ENCODE results near the gene MLF1. TPM values are rescaled to one million over a fixed set of nuclear protein-coding genes. Genes with fewer than 3 reads are reported as not detected.
"Not testable (repeated sequence)": the region's sequence is repeated elsewhere in the genome, so short reads cannot be mapped to it uniquely, and the experiment has no call there.

Gene MLF1
- total RNA-seq, 1 experiment from 2014 or later = 22.3 TPM

DNA sequence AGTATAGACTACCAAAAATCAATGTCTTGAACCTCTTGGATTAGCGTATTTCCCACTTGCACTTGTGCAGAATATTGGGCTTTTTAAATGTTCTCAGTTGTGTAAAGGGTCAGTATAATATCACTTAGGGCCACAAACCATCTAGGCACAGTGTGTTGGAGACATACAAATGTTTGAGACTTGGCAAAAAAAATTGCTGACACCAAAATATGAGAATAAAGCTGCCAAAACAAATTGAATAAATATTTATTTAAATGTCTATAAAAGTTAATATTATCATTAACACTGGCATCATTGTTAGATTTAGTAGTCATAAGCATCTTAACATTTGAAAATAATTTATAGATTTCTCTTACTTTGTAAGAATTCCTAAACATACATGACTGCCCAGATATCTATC lies 30.9 kb upstream of the MLF1 start:
- TF ChIP-seq JUN (CRISPR knock-in tag; IDR thresholded peaks at IDR 0.05) = no peak
- TF ChIP-seq ZNF317 (CRISPR knock-in tag; IDR thresholded peaks at IDR 0.05; ENCODE audit: borderline replicate concordance, low read depth) = no peak
- TF ChIP-seq, protein P1, sequence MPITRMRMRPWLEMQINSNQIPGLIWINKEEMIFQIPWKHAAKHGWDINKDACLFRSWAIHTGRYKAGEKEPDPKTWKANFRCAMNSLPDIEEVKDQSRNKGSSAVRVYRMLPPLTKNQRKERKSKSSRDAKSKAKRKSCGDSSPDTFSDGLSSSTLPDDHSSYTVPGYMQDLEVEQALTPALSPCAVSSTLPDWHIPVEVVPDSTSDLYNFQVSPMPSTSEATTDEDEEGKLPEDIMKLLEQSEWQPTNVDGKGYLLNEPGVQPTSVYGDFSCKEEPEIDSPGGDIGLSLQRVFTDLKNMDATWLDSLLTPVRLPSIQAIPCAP (CRISPR knock-in tag; IDR thresholded peaks at IDR 0.05) = no peak
- no peak for TF ChIP-seq ZNF232 (CRISPR knock-in tag; IDR thresholded peaks at IDR 0.05)
- TF ChIP-seq, protein P2, sequence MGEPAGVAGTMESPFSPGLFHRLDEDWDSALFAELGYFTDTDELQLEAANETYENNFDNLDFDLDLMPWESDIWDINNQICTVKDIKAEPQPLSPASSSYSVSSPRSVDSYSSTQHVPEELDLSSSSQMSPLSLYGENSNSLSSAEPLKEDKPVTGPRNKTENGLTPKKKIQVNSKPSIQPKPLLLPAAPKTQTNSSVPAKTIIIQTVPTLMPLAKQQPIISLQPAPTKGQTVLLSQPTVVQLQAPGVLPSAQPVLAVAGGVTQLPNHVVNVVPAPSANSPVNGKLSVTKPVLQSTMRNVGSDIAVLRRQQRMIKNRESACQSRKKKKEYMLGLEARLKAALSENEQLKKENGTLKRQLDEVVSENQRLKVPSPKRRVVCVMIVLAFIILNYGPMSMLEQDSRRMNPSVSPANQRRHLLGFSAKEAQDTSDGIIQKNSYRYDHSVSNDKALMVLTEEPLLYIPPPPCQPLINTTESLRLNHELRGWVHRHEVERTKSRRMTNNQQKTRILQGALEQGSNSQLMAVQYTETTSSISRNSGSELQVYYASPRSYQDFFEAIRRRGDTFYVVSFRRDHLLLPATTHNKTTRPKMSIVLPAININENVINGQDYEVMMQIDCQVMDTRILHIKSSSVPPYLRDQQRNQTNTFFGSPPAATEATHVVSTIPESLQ (CRISPR knock-in tag; IDR thresholded peaks at IDR 0.05) = no peak
- TF ChIP-seq, protein P3, sequence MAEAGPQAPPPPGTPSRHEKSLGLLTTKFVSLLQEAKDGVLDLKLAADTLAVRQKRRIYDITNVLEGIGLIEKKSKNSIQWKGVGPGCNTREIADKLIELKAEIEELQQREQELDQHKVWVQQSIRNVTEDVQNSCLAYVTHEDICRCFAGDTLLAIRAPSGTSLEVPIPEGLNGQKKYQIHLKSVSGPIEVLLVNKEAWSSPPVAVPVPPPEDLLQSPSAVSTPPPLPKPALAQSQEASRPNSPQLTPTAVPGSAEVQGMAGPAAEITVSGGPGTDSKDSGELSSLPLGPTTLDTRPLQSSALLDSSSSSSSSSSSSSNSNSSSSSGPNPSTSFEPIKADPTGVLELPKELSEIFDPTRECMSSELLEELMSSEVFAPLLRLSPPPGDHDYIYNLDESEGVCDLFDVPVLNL (CRISPR knock-in tag; IDR thresholded peaks at IDR 0.05; ENCODE audit: borderline replicate concordance, low read depth) = no peak
- TF ChIP-seq, protein P4, sequence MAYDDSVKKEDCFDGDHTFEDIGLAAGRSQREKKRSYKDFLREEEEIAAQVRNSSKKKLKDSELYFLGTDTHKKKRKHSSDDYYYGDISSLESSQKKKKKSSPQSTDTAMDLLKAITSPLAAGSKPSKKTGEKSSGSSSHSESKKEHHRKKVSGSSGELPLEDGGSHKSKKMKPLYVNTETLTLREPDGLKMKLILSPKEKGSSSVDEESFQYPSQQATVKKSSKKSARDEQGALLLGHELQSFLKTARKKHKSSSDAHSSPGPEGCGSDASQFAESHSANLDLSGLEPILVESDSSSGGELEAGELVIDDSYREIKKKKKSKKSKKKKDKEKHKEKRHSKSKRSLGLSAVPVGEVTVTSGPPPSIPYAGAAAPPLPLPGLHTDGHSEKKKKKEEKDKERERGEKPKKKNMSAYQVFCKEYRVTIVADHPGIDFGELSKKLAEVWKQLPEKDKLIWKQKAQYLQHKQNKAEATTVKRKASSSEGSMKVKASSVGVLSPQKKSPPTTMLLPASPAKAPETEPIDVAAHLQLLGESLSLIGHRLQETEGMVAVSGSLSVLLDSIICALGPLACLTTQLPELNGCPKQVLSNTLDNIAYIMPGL (CRISPR knock-in tag; IDR thresholded peaks at IDR 0.05) = no peak
- no peak for TF ChIP-seq KAT7 (CRISPR knock-in tag; IDR thresholded peaks at IDR 0.05; ENCODE audit: borderline replicate concordance)
- no peak for TF ChIP-seq ZNF423 (CRISPR knock-in tag; IDR thresholded peaks at IDR 0.05)
- TF ChIP-seq, protein P5, sequence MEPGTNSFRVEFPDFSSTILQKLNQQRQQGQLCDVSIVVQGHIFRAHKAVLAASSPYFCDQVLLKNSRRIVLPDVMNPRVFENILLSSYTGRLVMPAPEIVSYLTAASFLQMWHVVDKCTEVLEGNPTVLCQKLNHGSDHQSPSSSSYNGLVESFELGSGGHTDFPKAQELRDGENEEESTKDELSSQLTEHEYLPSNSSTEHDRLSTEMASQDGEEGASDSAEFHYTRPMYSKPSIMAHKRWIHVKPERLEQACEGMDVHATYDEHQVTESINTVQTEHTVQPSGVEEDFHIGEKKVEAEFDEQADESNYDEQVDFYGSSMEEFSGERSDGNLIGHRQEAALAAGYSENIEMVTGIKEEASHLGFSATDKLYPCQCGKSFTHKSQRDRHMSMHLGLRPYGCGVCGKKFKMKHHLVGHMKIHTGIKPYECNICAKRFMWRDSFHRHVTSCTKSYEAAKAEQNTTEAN (CRISPR knock-in tag; IDR thresholded peaks at IDR 0.05) = no peak
- no peak for TF ChIP-seq TP53 (CRISPR knock-in tag; IDR thresholded peaks at IDR 0.05)
- no peak for TF ChIP-seq FOXK1 (CRISPR knock-in tag; IDR thresholded peaks at IDR 0.05)
- ChIA-PET CTCF (interaction anchor here (2.6 kb wide), 1 partner anchor 104 kb away, joined by 10 read pairs; the partner anchor contains the start of gene GFM1), POLR2A (no interaction called here)
- H3K4me1 Mint-ChIP-seq = no peaks in the 10 kb centered on the region
- H3K36me3 Mint-ChIP-seq = no peaks in the 10 kb centered on the region
- ATAC-seq = no peak
- no peak for DNase-seq (ENCODE audit: low spot score)
- H3K4me3 Mint-ChIP-seq = no peak overlapping the region
- no peak overlapping the region for H3K27ac Mint-ChIP-seq
- no peaks in the 10 kb centered on the region for H3K27me3 Mint-ChIP-seq (ENCODE audit: low read depth)
- no peaks in the 10 kb centered on the region for H3K9me3 Mint-ChIP-seq

DNA sequence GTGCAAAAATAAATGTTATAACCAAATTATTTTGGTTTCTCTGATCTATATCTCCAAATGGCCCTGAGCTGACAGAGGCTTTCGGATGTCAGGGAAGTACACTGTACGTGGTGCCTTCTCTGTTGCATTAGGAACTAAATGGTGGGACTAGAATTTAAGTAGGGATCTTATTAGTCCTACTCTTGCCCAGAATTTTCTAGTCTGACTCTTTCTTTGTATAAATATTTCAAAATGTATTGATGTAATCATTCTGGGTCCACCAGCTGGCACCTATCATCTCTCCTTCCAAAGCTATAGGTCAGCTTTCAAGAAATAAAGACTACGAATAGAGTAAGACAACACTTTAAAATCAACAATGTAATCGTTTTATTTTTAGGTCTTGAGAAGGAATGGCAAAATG lies 22.3 kb upstream of the MLF1 start:
- TF ChIP-seq NR1H2 (CRISPR knock-in tag; IDR thresholded peaks at IDR 0.05) (no peak), TEAD4 (CRISPR knock-in tag; IDR thresholded peaks at IDR 0.05) (no peak)
- TF ChIP-seq, protein P6, sequence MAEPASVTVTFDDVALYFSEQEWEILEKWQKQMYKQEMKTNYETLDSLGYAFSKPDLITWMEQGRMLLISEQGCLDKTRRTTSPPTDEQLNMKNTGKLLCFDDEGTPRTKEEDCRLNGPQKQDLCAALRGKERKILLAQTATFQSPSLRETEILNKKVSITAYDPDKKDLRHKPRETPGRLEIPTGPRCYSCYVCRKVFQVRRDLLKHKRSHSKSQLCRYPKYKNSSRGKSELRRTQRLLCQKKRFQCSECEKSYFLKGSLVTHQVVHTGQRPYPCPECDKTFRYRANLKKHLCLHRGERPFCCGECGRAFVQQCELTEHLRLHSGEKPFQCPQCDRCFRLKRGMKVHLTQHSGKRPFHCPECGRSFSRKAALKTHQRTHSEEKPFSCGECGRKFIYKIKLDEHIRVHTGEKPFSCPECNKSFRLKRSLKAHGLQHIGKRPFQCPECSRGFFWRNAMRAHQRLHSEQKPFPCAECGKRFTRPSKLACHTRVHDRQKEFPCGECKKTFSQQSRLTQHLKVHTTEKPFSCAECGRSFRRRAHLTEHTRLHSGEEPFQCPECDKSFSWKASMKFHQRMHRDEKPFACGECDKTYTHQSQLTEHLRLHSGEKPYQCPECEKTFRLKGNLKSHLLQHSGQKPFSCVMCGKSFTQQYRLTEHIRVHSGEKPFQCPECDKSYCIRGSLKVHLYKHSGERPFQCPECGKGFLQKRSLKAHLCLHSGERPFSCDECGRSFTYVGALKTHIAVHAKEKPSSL (CRISPR knock-in tag; conservative IDR thresholded peaks at IDR 0.05) = no peak
- TF ChIP-seq, protein P7, sequence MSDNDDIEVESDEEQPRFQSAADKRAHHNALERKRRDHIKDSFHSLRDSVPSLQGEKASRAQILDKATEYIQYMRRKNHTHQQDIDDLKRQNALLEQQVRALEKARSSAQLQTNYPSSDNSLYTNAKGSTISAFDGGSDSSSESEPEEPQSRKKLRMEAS (CRISPR knock-in tag; IDR thresholded peaks at IDR 0.05) = no peak
- TF ChIP-seq, protein P8, sequence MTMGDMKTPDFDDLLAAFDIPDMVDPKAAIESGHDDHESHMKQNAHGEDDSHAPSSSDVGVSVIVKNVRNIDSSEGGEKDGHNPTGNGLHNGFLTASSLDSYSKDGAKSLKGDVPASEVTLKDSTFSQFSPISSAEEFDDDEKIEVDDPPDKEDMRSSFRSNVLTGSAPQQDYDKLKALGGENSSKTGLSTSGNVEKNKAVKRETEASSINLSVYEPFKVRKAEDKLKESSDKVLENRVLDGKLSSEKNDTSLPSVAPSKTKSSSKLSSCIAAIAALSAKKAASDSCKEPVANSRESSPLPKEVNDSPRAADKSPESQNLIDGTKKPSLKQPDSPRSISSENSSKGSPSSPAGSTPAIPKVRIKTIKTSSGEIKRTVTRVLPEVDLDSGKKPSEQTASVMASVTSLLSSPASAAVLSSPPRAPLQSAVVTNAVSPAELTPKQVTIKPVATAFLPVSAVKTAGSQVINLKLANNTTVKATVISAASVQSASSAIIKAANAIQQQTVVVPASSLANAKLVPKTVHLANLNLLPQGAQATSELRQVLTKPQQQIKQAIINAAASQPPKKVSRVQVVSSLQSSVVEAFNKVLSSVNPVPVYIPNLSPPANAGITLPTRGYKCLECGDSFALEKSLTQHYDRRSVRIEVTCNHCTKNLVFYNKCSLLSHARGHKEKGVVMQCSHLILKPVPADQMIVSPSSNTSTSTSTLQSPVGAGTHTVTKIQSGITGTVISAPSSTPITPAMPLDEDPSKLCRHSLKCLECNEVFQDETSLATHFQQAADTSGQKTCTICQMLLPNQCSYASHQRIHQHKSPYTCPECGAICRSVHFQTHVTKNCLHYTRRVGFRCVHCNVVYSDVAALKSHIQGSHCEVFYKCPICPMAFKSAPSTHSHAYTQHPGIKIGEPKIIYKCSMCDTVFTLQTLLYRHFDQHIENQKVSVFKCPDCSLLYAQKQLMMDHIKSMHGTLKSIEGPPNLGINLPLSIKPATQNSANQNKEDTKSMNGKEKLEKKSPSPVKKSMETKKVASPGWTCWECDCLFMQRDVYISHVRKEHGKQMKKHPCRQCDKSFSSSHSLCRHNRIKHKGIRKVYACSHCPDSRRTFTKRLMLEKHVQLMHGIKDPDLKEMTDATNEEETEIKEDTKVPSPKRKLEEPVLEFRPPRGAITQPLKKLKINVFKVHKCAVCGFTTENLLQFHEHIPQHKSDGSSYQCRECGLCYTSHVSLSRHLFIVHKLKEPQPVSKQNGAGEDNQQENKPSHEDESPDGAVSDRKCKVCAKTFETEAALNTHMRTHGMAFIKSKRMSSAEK (CRISPR knock-in tag; IDR thresholded peaks at IDR 0.05; ENCODE audit: borderline replicate concordance) = no peak
- Mint-ChIP-seq H3K27me3 (ENCODE audit: low read depth) (no peaks in the 10 kb centered on the region), H3K36me3 (peaks cover 3% of the 10 kb centered on the region; the same call in 1 of the 2 replicates), H3K9me3 (peaks cover 10% of the 10 kb centered on the region), H3K4me3 (no peak overlapping the region), H3K27ac (no peak overlapping the region), H3K4me1 (no peaks in the 10 kb centered on the region)
- DNase-seq (ENCODE audit: low spot score) (no peak), ATAC-seq (no peak)
- POLR2A ChIA-PET = no interaction called here
- CTCF ChIA-PET = no interaction called here

DNA sequence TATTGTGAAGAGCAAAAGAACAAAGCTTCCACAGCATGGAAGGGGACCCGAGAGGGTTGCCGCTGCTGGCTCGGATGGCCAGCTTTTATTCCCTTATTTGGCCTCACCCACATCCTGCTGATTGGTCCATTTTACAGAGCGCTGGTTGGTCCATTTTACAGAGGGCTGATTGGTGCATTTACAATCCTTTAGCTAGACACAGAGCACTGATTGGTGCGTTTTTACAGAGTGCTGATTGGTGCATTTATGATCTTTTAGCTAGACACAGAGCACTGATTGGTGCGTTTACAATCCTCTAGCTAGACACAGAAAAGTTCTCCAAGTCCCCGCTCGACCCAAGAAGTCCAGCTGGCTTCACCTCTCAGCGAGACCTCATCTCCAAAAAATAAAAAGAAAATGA lies 21.1 kb upstream of the MLF1 start:
- H3K4me3 Mint-ChIP-seq; DNase-seq (ENCODE audit: low spot score); H3K36me3 Mint-ChIP-seq; H3K27ac Mint-ChIP-seq; H3K4me1 Mint-ChIP-seq; H3K27me3 Mint-ChIP-seq (ENCODE audit: low read depth); POLR2A ChIA-PET; ATAC-seq; CTCF ChIA-PET: not testable (repeated sequence)
- peaks cover 10% of the 10 kb centered on the region for H3K9me3 Mint-ChIP-seq

Measured in WTC11 (cell line).